Activated naive CD8-positive, alpha-beta T cell treated with anti-CD3 and anti-CD28 coated beads, Interleukin-2, amount 10 ng/mL, durations not matched to agents 7 days and 5 days (primary cell): Measurements from ENCODE around the gene GCFC2. TPM values are rescaled to one million over a fixed set of nuclear protein-coding genes. Genes with fewer than 3 reads are reported as not detected.
A peak's percentile ranks its signal among the peaks of the same experiment; 100 is the strongest.
"Not testable (repeated sequence)": the region's sequence is repeated elsewhere in the genome, so short reads cannot be mapped to it uniquely, and the experiment has no call there.

ENCODE experiments used
- ATAC-seq: fragments of 150-1000 bp; cut with Tn5 transposase; one replicate; pipeline ENCODE4 v1.10.0; 2021; ENCODE audit warnings: low read depth, moderate library complexity
- POLR2A ChIA-PET: fragments of 350-600 bp; sonication (Branson Sonifier 250); formaldehyde crosslinking; loops from one replicate; lab custom pipeline; 2021; ENCODE audit warnings: antibody characterized with exemption; lab: Charles Lee
- DNase-seq: peaks from one replicate; pipeline ENCODE4 v3.0.0; 2021
- H3K27ac Mint-ChIP-seq: one replicate; pipeline ENCODE4 v1.8.0; 2022; ENCODE audit warnings: mild to moderate bottlenecking, mixed read lengths
- H3K27me3 Mint-ChIP-seq: one replicate; pipeline ENCODE4 v1.8.0; 2022; ENCODE audit warnings: mild to moderate bottlenecking, moderate library complexity, mixed read lengths
- H3K36me3 Mint-ChIP-seq: one replicate; pipeline ENCODE4 v1.8.0; 2021; ENCODE audit warnings: mild to moderate bottlenecking, mixed read lengths
- H3K4me1 Mint-ChIP-seq: one replicate; pipeline ENCODE4 v1.8.0; 2021; ENCODE audit warnings: mixed read lengths
- H3K4me3 Mint-ChIP-seq: one replicate; pipeline ENCODE4 v1.8.0; 2022; ENCODE audit warnings: mild to moderate bottlenecking, moderate library complexity, mixed read lengths
- H3K9me3 Mint-ChIP-seq: one replicate; pipeline ENCODE4 v1.8.0; 2021; ENCODE audit warnings: mixed read lengths
- total RNA-seq, 2 experiments: library from RNA; stranded (reverse); gene quantifications; one replicate each; pipeline ENCODE4 v1.2.3, GENCODE V29; 2021

GCFC2 gene
- total RNA-seq, 2 experiments from 2014 or later = 20.0 to 23.9 TPM

GRCh38 chr2:75710220-75710576 lies 517 bp downstream of the GCFC2 start:
- Mint-ChIP-seq H3K27ac (peak overlapping the region; percentile 98), H3K36me3 (peaks cover 9% of the 10 kb centered on the region), H3K4me1 (peaks cover 26% of the 10 kb centered on the region), H3K27me3 (peaks cover 4% of the 10 kb centered on the region), H3K4me3 (peak overlapping the region; percentile 93), H3K9me3 (no peaks in the 10 kb centered on the region)
- DNase-seq (no peak), ATAC-seq (no peak)
- POLR2A ChIA-PET = interaction anchor here (1.2 to 3.7 kb wide), 3 partner anchors 13 to 69 kb away, joined by 3 to 26 read pairs (median 3); partner anchors contain the start of gene MRPL19

GRCh38 chr2:75709297-75709696 lies 1.4 kb downstream of the GCFC2 start:
- ATAC-seq (no peak), DNase-seq (no peak)
- Mint-ChIP-seq H3K27me3 (peaks cover 4% of the 10 kb centered on the region), H3K4me1 (peaks cover 26% of the 10 kb centered on the region), H3K4me3 (peak overlapping the region; percentile 75), H3K36me3 (peaks cover 14% of the 10 kb centered on the region), H3K9me3 (no peaks in the 10 kb centered on the region), H3K27ac (peak overlapping the region; percentile 35)
- POLR2A ChIA-PET = interaction anchor here (3.7 kb wide), 1 partner anchor 62 kb away, joined by 26 read pairs; the partner anchor contains the start of gene MRPL19

- no peak overlapping the region for H3K4me3 Mint-ChIP-seq
- H3K27me3 Mint-ChIP-seq = no peaks in the 10 kb centered on the region
- ATAC-seq (no peak), DNase-seq (no peak)
- H3K27ac Mint-ChIP-seq = no peak overlapping the region
- POLR2A ChIA-PET = no interaction called here
- peaks cover 26% of the 10 kb centered on the region for H3K4me1 Mint-ChIP-seq
- peaks cover 17% of the 10 kb centered on the region for H3K36me3 Mint-ChIP-seq
- no peaks in the 10 kb centered on the region for H3K9me3 Mint-ChIP-seq
Measured at GRCh38 chr2:75707901-75708300, 2.8 kb downstream of the GCFC2 start.

GRCh38 chr2:75705921-75706320 lies 4.8 kb downstream of the GCFC2 start:
- no peak overlapping the region for H3K27ac Mint-ChIP-seq
- no peak for ATAC-seq
- no peak overlapping the region for H3K4me3 Mint-ChIP-seq
- H3K4me1 Mint-ChIP-seq = peaks cover 22% of the 10 kb centered on the region
- peaks cover 25% of the 10 kb centered on the region for H3K36me3 Mint-ChIP-seq
- H3K27me3 Mint-ChIP-seq = no peaks in the 10 kb centered on the region
- no peaks in the 10 kb centered on the region for H3K9me3 Mint-ChIP-seq
- POLR2A ChIA-PET = no interaction called here
- no peak for DNase-seq

- POLR2A ChIA-PET = no interaction called here
- Mint-ChIP-seq H3K36me3 (peaks cover 31% of the 10 kb centered on the region), H3K9me3 (no peaks in the 10 kb centered on the region), H3K4me3 (no peak overlapping the region), H3K4me1 (peaks cover 15% of the 10 kb centered on the region), H3K27me3 (no peaks in the 10 kb centered on the region), H3K27ac (no peak overlapping the region)
- DNase-seq = no peak
- ATAC-seq = no peak
Measured at GRCh38 chr2:75703589-75704287, 7.0 kb downstream of the GCFC2 start.

GRCh38 chr2:75702593-75702992 lies 8.1 kb downstream of the GCFC2 start:
- no peak overlapping the region for H3K4me3 Mint-ChIP-seq

GRCh38 chr2:75698918-75699317 lies 11.8 kb downstream of the GCFC2 start:
- Mint-ChIP-seq H3K4me3 (no peak overlapping the region), H3K36me3 (peaks cover 26% of the 10 kb centered on the region), H3K9me3 (no peaks in the 10 kb centered on the region), H3K27ac (no peak overlapping the region), H3K27me3 (no peaks in the 10 kb centered on the region), H3K4me1 (no peaks in the 10 kb centered on the region)
- no peak for DNase-seq
- no peak for ATAC-seq
- POLR2A ChIA-PET = no interaction called here

More at GRCh38 chr2:75702593-75702992, 8.1 kb downstream of the GCFC2 start:
- ATAC-seq (no peak), DNase-seq (no peak)
- Mint-ChIP-seq H3K27me3 (no peaks in the 10 kb centered on the region), H3K4me1 (peaks cover 10% of the 10 kb centered on the region), H3K36me3 (peaks cover 35% of the 10 kb centered on the region), H3K27ac (no peak overlapping the region), H3K9me3 (no peaks in the 10 kb centered on the region)
- POLR2A ChIA-PET = no interaction called here

GRCh38 chr2:75688196-75688595 lies 22.5 kb downstream of the GCFC2 start:
- Mint-ChIP-seq H3K4me3 (no peak overlapping the region), H3K4me1 (peaks cover 4% of the 10 kb centered on the region), H3K27me3 (no peaks in the 10 kb centered on the region), H3K36me3 (peaks cover 26% of the 10 kb centered on the region), H3K27ac (no peak overlapping the region), H3K9me3 (no peaks in the 10 kb centered on the region)
- POLR2A ChIA-PET = no interaction called here
- DNase-seq = no peak
- no peak for ATAC-seq

- H3K27ac Mint-ChIP-seq, ATAC-seq, POLR2A ChIA-PET, H3K27me3 Mint-ChIP-seq, H3K9me3 Mint-ChIP-seq, H3K4me1 Mint-ChIP-seq, DNase-seq, H3K4me3 Mint-ChIP-seq: not testable (repeated sequence)
- H3K36me3 Mint-ChIP-seq = peaks cover 29% of the 10 kb centered on the region
Measured at GRCh38 chr2:75683430-75683829, 27.3 kb downstream of the GCFC2 start.

GRCh38 chr2:75680402-75680801 lies 30.3 kb downstream of the GCFC2 start:
- Mint-ChIP-seq H3K4me1 (peaks cover 5% of the 10 kb centered on the region), H3K27ac (no peak overlapping the region), H3K9me3 (no peaks in the 10 kb centered on the region), H3K27me3 (no peaks in the 10 kb centered on the region), H3K36me3 (peaks cover 17% of the 10 kb centered on the region), H3K4me3 (no peak overlapping the region)
- POLR2A ChIA-PET = no interaction called here
- ATAC-seq (no peak), DNase-seq (no peak)

- no peaks in the 10 kb centered on the region for H3K27me3 Mint-ChIP-seq
- DNase-seq (no peak), ATAC-seq (no peak)
- peaks cover 5% of the 10 kb centered on the region for H3K4me1 Mint-ChIP-seq
- H3K9me3 Mint-ChIP-seq = no peaks in the 10 kb centered on the region
- H3K4me3 Mint-ChIP-seq = no peak overlapping the region
- H3K27ac Mint-ChIP-seq = no peak overlapping the region
- POLR2A ChIA-PET = no interaction called here
- peaks cover 12% of the 10 kb centered on the region for H3K36me3 Mint-ChIP-seq
Measured at GRCh38 chr2:75679556-75679955, 31.2 kb downstream of the GCFC2 start.

- Mint-ChIP-seq H3K36me3 (peaks cover 11% of the 10 kb centered on the region), H3K9me3 (no peaks in the 10 kb centered on the region), H3K4me3 (no peak overlapping the region), H3K27ac (no peak overlapping the region), H3K27me3 (no peaks in the 10 kb centered on the region), H3K4me1 (peaks cover 6% of the 10 kb centered on the region)
- DNase-seq (no peak), ATAC-seq (no peak)
- POLR2A ChIA-PET = no interaction called here
Measured at GRCh38 chr2:75676464-75676863, 34.3 kb downstream of the GCFC2 start.

GRCh38 chr2:75675908-75676307 lies 34.8 kb downstream of the GCFC2 start:
- peaks cover 16% of the 10 kb centered on the region for H3K36me3 Mint-ChIP-seq
- H3K4me3 Mint-ChIP-seq = no peak overlapping the region
- H3K27me3 Mint-ChIP-seq = no peaks in the 10 kb centered on the region
- H3K4me1 Mint-ChIP-seq = peaks cover 6% of the 10 kb centered on the region
- H3K9me3 Mint-ChIP-seq = no peaks in the 10 kb centered on the region
- POLR2A ChIA-PET = no interaction called here
- no peak overlapping the region for H3K27ac Mint-ChIP-seq
- DNase-seq (no peak), ATAC-seq (no peak)

GRCh38 chr2:75675423-75675822 lies 35.3 kb downstream of the GCFC2 start:
- H3K27ac Mint-ChIP-seq, H3K9me3 Mint-ChIP-seq, H3K4me3 Mint-ChIP-seq, POLR2A ChIA-PET, H3K27me3 Mint-ChIP-seq, DNase-seq, H3K4me1 Mint-ChIP-seq, ATAC-seq: not testable (repeated sequence)
- H3K36me3 Mint-ChIP-seq = peaks cover 15% of the 10 kb centered on the region
